Loucy (cell line): ENCODE results near the gene SOX13.

Experiments used
- H2AFZ ChIP-seq: fragments of 200-600 bp; sonication (generic); 2 replicates; pipeline ENCODE4 v1.6.0; 2016; ENCODE audit warnings: antibody characterized with exemption, mild to moderate bottlenecking, low read length, moderate library complexity
- H3F3A ChIP-seq: fragments of 200-600 bp; 2 replicates; pipeline ENCODE4 v1.6.0; 2016; ENCODE audit warnings: antibody characterized with exemption, low read depth, mild to moderate bottlenecking
- H3K27me3 ChIP-seq: fragments of 200-600 bp; sonication (generic); 2 replicates; pipeline ENCODE4 v1.6.1; 2014; ENCODE audit warnings: low read length, mild to moderate bottlenecking; ENCODE audit not compliant: insufficient read depth, poor library complexity, severe bottlenecking
- H3K36me3 ChIP-seq: fragments of 200-600 bp; sonication (generic); 2 replicates; pipeline ENCODE4 v1.6.1; 2016; ENCODE audit warnings: low read length; ENCODE audit not compliant: insufficient read depth
- H3K4me1 ChIP-seq: fragments of 200-600 bp; sonication (generic); 2 replicates; pipeline ENCODE4 v1.5.1; 2014; ENCODE audit warnings: low read length, mild to moderate bottlenecking; ENCODE audit not compliant: insufficient read depth, poor library complexity, severe bottlenecking
- H3K4me2 ChIP-seq: fragments of 200-600 bp; sonication (generic); 2 replicates; pipeline ENCODE4 v1.6.0; 2014; ENCODE audit warnings: antibody characterized with exemption, low read length, low read depth, mild to moderate bottlenecking; ENCODE audit not compliant: poor library complexity, severe bottlenecking
- H3K4me3 ChIP-seq: fragments of 200-600 bp; sonication (generic); 2 replicates; pipeline ENCODE4 v1.5.1; 2014; ENCODE audit warnings: low read length, mild to moderate bottlenecking, mixed read lengths; ENCODE audit not compliant: poor library complexity, severe bottlenecking
- H3K79me2 ChIP-seq: fragments of 200-600 bp; sonication (generic); 2 replicates; pipeline ENCODE4 v1.6.1; 2014; ENCODE audit warnings: low read length; ENCODE audit not compliant: insufficient read depth
- H3K9ac ChIP-seq: fragments of 200-600 bp; sonication (generic); 2 replicates; pipeline ENCODE4 v1.6.0; 2014; ENCODE audit warnings: mild to moderate bottlenecking, low read depth, low read length, moderate library complexity; ENCODE audit not compliant: poor library complexity, severe bottlenecking
- H3K9me2 ChIP-seq: fragments of 200-600 bp; sonication (generic); replicated peaks from 2 replicates; pipeline ENCODE4 v1.6.1; 2016; ENCODE audit warnings: low read depth, low read length, mixed read lengths
- H3K9me3 ChIP-seq: fragments of 200-600 bp; sonication (generic); 2 replicates; pipeline ENCODE4 v1.6.1; 2014; ENCODE audit warnings: mild to moderate bottlenecking, antibody characterized with exemption, low read length, low read depth; ENCODE audit not compliant: insufficient read depth
- H4K20me1 ChIP-seq: fragments of 200-600 bp; sonication (generic); 2 replicates; pipeline ENCODE4 v1.6.0; 2014; ENCODE audit warnings: antibody characterized with exemption, low read length, mild to moderate bottlenecking; ENCODE audit not compliant: insufficient read depth, poor library complexity, severe bottlenecking
- CTCF ChIP-seq: fragments of 200-600 bp; sonication (generic); conservative IDR thresholded peaks from 2 replicates; pipeline ENCODE4 v1.5.1; 2014; ENCODE audit warnings: mild to moderate bottlenecking, antibody characterized with exemption, low read length
- EZH2phosphoT487 ChIP-seq: fragments of 200-600 bp; IDR thresholded peaks from 2 replicates; pipeline ENCODE4 v1.6.1; 2018; ENCODE audit warnings: antibody characterized with exemption, mild to moderate bottlenecking, moderate library complexity, borderline replicate concordance

The SOX13 gene

DNA sequence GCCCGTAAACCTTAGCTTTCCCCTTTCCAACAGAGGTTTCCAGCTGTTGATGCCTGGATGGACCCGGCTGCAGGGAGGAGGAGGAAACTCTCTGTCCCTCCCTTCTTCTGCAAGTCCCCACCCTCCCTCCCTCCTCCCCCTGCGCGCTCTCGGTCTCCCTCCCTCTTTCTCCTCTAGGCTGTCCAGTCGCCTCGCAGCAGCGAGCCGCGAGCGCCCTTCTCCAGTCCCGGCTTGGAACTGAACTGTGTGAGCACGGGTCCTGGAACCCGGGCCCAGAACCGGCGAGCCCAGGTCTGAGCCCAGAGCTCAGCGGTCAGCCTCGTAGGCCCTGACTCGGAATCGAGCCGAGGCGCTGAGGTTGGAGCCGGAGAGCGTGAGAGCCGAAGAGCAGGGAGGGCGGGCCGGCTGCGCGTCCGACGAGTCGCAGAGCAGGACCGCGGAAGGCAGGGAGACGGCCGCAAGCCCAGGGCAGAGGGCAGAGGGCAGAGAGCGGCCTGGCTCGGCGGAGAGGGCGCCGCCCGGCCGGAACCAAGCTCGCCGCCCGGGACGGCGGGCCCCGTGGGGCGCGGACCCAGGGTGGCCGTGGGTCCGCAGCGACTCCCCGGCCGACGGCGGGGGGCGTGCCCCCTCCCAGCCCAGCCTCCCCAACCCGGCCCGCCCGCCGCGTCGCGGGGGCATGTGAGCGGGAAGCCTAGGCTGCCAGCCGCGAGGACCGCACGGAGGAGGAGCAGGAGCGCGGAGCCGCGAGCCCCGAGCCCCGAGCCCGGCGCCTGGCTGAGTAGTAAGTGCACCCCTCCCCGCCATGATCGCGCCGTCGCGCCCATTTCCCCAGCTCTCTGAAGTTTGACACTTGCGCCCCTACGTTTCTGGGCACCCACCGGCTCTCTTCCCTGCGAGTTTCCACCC, at the start of gene SOX13:
TSS of gene SOX13 (plus strand) at position 185 of the 906 bp plus-strand sequence. CDS start 39,801 bp downstream, outside the sequence.
- TF ChIP-seq CTCF (no peak), EZH2phosphoT487 (no peak)
- H3K27me3 ChIP-seq: no peaks in the 10 kb centered on the region
- H3K9me2 ChIP-seq: no peaks in the 10 kb centered on the region
- H3K4me2 ChIP-seq: no peak within 1 kb of the TSS
- no peaks in the 10 kb centered on the region for H3K79me2 ChIP-seq
- no peaks in the 10 kb centered on the region for H4K20me1 ChIP-seq
- no peak within 1 kb of the TSS for H2AFZ ChIP-seq
- H3K9me3 ChIP-seq: no peaks in the 10 kb centered on the region
- no peaks in the 10 kb centered on the region for H3K36me3 ChIP-seq
- H3F3A ChIP-seq: no peaks in the 10 kb centered on the region
- H3K4me3 ChIP-seq: no peak within 1 kb of the TSS
- no peak within 1 kb of the TSS for H3K9ac ChIP-seq
- no peaks in the 10 kb centered on the region for H3K4me1 ChIP-seq

- Histone ChIP-seq H3K9me2 (no peaks in the 10 kb centered on the region), H3K27me3 (no peaks in the 10 kb centered on the region), H3K4me2 (no peak overlapping the region), H3K36me3 (no peaks in the 10 kb centered on the region), H3K79me2 (no peaks in the 10 kb centered on the region), H2AFZ (no peak overlapping the region), H3K4me3 (no peak overlapping the region), H3K9me3 (no peaks in the 10 kb centered on the region), H3K4me1 (peaks cover 2% of the 10 kb centered on the region), H4K20me1 (no peaks in the 10 kb centered on the region), H3F3A (no peaks in the 10 kb centered on the region), H3K9ac (no peak overlapping the region)
- TF ChIP-seq CTCF: no peak
- TF ChIP-seq EZH2phosphoT487: no peak
These were observed 46.8 kb upstream of the SOX13 start for GRCh38 chr1:204025917-204026707.

GRCh38 chr1:204027446-204027845, 45.5 kb upstream of the SOX13 start:
- Histone ChIP-seq H3K9me3 (no peaks in the 10 kb centered on the region), H3K27me3 (no peaks in the 10 kb centered on the region), H3K9me2 (no peaks in the 10 kb centered on the region), H3K4me1 (peaks cover 9% of the 10 kb centered on the region), H3K4me3 (no peak overlapping the region), H3K79me2 (no peaks in the 10 kb centered on the region), H3K9ac (no peak overlapping the region), H3K36me3 (no peaks in the 10 kb centered on the region), H3F3A (no peaks in the 10 kb centered on the region), H3K4me2 (no peak overlapping the region), H2AFZ (no peak overlapping the region), H4K20me1 (no peaks in the 10 kb centered on the region)
- TF ChIP-seq CTCF (no peak), EZH2phosphoT487 (no peak)
